Limb (tissue), 2 donors: ENCODE measurements around the gene KCNK4.
A peak's percentile ranks its signal among the peaks of the same experiment; 100 is the strongest.

Experiments
- DNase-seq, 2 donors: peaks; one replicate each; pipeline ENCODE4 v3.0.0-alpha.2; 2016; ENCODE audit errors: extremely low spot score in 2 of 2

KCNK4 gene

GRCh38 chr11:64268025-64268892 is 22.8 kb upstream of the KCNK4 start:
- DNase-seq = no peak

DNA sequence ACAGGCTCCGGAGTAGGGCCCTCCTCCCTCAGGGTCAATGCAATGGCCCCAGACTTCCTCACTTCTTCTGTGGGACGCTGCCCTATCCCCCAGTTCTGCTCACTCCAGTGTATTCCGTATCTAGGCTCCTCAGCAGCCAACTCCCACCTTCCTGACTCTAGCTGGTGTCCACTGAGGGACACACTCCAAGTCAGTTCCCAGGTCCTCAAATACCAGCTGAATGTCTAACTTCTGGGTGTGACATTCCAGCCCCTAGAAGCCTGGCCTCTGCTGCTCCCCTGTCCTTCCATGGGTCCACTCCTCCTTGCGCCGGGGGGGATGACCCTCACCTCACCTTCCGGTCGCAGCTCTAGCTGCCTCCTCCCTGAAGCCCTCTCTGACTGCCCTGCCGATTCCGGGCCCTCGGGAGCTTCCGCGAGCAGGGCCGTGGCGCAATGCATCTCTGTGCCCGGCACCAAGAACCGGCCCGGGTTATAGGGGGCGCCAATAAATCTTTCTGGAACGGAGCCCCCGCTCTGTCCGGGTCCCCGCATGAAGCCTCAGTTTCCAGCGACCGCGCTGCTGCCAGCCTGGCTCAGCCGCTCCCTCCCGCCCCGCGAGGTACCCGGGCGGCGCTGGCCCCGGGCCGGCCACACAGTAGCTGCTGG is 22.1 kb upstream of the KCNK4 start:
- no peak for DNase-seq

GRCh38 chr11:64269540-64270220 is 21.4 kb upstream of the KCNK4 start:
- peak; percentile 98 to 100 for DNase-seq

GRCh38 chr11:64275031-64275800 is 15.9 kb upstream of the KCNK4 start:
- no peak for DNase-seq

DNA sequence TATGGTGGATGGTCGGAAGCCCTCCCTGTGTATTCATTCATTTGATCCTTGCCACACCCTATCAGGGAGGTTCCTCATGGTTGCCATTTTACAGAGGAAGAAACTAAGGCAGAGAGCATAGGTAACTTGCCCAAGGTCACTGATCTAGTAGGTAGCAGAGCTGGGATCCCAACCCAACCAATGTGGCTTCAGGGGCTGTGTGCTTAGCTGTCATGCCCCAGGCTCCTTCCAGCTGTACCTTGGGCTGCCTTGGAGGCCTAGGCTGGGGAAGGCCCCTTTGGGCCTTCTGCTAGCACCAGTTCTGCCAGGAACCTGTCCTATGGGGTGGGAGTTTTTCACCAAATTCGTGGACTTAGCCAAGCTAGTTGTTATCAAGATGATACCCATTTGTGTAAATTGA is 15.3 kb upstream of the KCNK4 start:
- DNase-seq = no peak

GRCh38 chr11:64276653-64277431 is 14.3 kb upstream of the KCNK4 start:
- no peak for DNase-seq

- no peak for DNase-seq
Observed at GRCh38 chr11:64278576-64279190, 12.4 kb upstream of the KCNK4 start.

DNA sequence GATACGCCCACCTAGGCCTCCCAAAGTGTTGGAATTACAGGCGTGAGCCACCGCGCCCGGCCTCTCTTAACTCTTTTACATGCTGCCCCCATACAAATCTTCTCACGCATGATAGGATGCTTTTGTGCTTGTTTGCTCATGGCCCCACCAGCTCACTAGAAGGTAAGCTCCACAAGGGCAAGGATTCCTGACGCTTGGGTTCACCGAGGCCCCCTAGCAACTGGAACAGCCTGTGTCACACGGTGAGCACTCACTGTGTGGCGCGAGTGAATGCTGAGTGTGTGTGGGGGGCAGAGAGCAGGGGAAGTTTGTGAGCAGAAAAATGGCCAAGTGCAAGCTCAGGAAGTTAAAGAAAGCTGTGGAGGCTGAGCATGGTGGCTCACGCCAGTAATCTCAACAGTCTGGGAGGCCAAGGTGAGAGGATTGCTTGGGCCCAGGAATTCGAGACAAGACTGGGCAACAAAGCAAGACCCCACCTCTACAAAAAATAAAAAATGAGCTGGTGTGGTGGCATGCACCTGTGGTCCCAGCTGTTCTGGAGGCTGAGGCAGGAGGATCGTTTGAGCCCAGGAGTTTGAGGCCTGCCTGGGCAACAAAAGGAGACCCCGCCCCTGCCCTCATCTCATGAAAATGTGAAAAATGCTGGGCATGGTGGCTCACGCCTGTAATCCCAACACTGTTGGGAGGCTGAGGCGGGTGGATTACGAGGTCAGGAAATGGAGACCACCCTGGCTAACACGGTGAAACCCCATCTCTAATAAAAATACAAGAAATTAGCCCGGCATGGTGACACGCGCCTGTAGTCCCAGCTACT is 8.9 kb upstream of the KCNK4 start:
- DNase-seq = no peak

DNA sequence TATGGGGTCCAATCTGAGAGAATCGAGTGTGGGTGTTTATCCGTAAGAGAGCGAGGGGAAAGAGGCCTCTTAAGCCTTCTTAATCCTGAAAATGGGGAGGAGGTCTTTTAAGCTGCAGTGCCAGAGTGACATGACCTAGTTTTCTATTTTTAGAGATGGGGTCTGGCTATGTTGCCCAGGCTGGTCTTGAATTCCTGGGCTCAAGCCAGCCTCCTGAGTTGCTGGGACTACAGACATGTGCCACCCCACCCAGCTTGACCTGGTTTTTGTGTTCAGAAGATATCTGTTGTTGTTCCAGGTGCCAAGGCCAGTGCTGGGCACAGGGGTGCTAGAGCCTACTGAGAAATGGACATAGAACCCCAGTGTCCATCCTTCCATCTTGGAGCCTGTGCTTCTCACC is 8.0 kb upstream of the KCNK4 start:
- no peak for DNase-seq

- DNase-seq = peak; percentile 94 to 97
Observed at GRCh38 chr11:64284048-64284961, 6.8 kb upstream of the KCNK4 start, which contains the start of gene BAD. Gene BAD, minus strand, starts transcription at chr11:64284665. Its CDS starts 297 bp downstream, at chr11:64284368.

DNA sequence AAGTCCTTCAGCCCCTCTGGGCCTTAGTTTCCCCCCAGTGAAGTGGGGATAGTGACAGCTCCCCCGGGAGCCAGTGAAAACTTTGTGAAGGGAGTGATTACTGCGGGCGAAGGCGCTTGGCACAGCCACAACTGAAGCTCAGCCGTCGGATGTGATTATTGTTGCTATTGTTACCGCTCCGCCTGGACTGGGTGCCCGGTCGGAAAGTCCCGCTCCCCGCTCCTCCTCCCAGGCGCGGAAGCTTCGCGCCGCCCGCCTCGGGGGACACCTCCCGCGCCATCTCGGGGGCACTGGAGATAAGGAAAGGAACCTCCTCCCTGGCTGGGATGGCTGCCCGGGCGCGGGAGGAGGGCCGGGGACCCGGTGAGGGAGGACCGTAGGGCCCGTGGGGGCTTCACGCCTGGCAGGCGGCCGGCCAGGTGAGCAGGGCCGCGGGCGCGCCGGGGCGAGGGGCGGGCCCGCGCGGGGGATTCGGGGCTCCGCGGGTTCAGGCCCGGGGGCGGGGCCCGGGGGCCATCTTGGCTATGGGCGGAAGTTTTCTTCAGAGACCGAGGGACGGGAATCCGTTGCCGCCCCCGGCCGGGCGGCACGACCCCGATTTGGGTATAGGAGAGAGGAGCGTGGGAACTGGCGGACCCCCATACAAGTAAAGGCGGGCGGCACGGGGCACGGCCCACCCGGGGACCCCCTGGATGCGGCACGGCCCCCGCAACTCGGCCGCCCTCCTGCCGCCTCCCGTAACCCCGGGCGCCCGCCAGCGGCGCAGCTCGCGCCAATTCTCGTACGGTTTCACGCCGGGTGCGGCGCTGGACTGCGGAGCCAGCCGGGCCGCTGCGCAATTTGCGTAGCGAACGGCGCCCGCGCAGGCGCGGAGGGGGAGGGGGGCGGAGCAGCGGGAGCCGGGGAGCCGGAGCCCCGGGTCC is 5.9 kb upstream of the KCNK4 start, which contains the start of gene GPR137:
Gene GPR137, plus strand, starts transcription at position 887 of the 923 bp plus-strand sequence. CDS start 677 bp downstream, outside the sequence.
- DNase-seq = peak; percentile 84 to 96

GRCh38 chr11:64285885-64286800 is 5.0 kb upstream of the KCNK4 start:
- DNase-seq = no peak

DNA sequence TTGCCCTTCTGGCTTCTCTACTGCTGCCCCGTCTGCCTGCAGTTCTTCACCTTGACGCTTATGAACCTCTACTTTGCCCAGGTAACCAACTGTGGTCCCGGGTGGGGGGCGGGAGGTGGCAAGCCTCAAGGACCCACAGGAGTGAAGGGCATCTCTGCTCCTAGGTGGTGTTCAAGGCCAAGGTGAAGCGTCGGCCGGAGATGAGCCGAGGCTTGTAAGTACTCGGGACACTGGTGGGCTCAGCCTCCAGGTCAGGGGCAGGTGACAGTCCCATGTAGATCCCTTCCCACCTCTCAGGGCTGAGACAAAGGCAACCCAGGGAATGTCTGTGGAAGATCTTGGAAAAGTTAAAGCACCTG is 4.3 kb upstream of the KCNK4 start:
- no peak for DNase-seq

GRCh38 chr11:64287676-64288352 is 3.3 kb upstream of the KCNK4 start:
- no peak for DNase-seq

- DNase-seq = no peak
Observed at GRCh38 chr11:64288353-64288750, 2.8 kb upstream of the KCNK4 start.
